Mucosa of stomach (tissue), 1 donor: ENCODE results near the gene CD200R1L.

Experiments
- H3K27me3 ChIP-seq: one replicate; pipeline ENCODE4 v1.7.0; 2013; ENCODE audit warnings: mild to moderate bottlenecking, low read length; ENCODE audit not compliant: control insufficient read depth, insufficient read depth
- H3K36me3 ChIP-seq: one replicate; pipeline ENCODE4 v1.7.0; 2013; ENCODE audit warnings: low read length; ENCODE audit not compliant: control insufficient read depth, insufficient read depth
- H3K4me1 ChIP-seq: one replicate; pipeline ENCODE4 v1.7.0; 2013; ENCODE audit warnings: mild to moderate bottlenecking, low read length; ENCODE audit not compliant: control insufficient read depth, insufficient read depth
- H3K4me3 ChIP-seq: one replicate; pipeline ENCODE4 v1.7.0; 2013; ENCODE audit warnings: low read length
- H3K9ac ChIP-seq: one replicate; pipeline ENCODE4 v1.7.0; 2013; ENCODE audit warnings: mild to moderate bottlenecking, low read length, moderate library complexity
- H3K9me3 ChIP-seq: one replicate; pipeline ENCODE4 v1.7.0; 2013; ENCODE audit warnings: mild to moderate bottlenecking, low read length, moderate library complexity; ENCODE audit not compliant: control insufficient read depth
- donor health status: Pancreatic carcinoma.

The CD200R1L gene

GRCh38 chr3:112770951-112771350, 75.7 kb downstream of the CD200R1L start:
- Histone ChIP-seq H3K36me3 (no peaks in the 10 kb centered on the region), H3K27me3 (no peaks in the 10 kb centered on the region), H3K9me3 (no peaks in the 10 kb centered on the region), H3K4me3 (no peak overlapping the region), H3K9ac (no peak overlapping the region), H3K4me1 (peaks cover 56% of the 10 kb centered on the region)

DNA sequence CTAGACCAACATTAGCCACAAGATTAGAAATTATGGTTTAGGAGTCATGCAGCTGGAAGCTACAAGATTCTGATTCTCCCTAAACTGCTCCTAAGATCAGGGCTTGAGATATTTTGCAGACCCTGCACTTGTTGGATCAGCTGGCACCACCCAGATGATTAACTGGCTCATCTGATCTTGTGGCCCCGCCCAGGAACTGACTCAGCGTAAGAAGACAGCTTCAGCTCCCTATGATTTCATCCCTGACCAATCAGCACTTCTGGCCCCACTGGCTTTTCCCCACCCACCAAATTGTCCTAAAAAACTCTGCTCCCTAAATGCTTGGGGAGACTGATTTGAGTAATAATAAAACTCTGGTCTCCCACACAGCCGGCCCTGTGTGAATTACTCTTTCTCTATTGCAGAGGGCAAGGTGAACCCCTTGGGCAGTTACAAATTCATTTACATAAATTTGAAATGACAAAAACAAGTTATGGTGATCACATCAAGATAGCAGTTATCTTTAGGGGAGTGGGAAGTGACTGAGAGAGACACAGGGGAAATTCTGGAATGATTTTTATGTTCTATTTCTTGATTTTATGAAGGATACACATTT, 76.5 kb downstream of the CD200R1L start:
- peaks cover 57% of the 10 kb centered on the region for H3K4me1 ChIP-seq
- no peak overlapping the region for H3K9ac ChIP-seq

GRCh38 chr3:112769286-112769978, 77.2 kb downstream of the CD200R1L start:
- no peaks in the 10 kb centered on the region for H3K9me3 ChIP-seq
- no peaks in the 10 kb centered on the region for H3K36me3 ChIP-seq
- no peak overlapping the region for H3K4me3 ChIP-seq
- no peak overlapping the region for H3K9ac ChIP-seq
- H3K27me3 ChIP-seq = no peaks in the 10 kb centered on the region
- H3K4me1 ChIP-seq = peaks cover 50% of the 10 kb centered on the region

More for the DNA sequence above, 76.5 kb downstream of the CD200R1L start:
- Histone ChIP-seq H3K27me3 (no peaks in the 10 kb centered on the region), H3K9me3 (no peaks in the 10 kb centered on the region), H3K4me3 (no peak overlapping the region), H3K36me3 (no peaks in the 10 kb centered on the region)

DNA sequence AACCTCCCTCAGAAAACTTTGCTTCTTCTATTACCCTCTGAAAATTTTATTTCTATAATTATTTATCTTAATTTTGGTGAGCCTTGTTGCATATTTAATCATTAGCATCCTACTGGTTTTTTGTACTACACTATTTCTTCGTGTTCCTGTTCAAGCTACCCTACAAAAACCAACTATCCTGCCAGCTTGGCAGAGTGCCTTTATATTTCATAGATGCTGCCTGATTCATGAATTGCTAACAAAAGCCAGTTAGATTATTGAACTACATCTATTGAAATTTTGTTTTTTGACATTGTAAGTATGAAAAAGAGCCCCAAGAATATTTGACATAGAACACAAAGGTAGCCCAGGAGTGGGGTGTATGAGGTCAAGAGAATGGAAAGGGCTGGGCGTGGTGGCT, 78.9 kb downstream of the CD200R1L start:
- no peak overlapping the region for H3K9ac ChIP-seq
- no peak overlapping the region for H3K4me3 ChIP-seq
- no peaks in the 10 kb centered on the region for H3K36me3 ChIP-seq
- H3K27me3 ChIP-seq = no peaks in the 10 kb centered on the region
- H3K4me1 ChIP-seq = peaks cover 42% of the 10 kb centered on the region
- no peaks in the 10 kb centered on the region for H3K9me3 ChIP-seq

DNA sequence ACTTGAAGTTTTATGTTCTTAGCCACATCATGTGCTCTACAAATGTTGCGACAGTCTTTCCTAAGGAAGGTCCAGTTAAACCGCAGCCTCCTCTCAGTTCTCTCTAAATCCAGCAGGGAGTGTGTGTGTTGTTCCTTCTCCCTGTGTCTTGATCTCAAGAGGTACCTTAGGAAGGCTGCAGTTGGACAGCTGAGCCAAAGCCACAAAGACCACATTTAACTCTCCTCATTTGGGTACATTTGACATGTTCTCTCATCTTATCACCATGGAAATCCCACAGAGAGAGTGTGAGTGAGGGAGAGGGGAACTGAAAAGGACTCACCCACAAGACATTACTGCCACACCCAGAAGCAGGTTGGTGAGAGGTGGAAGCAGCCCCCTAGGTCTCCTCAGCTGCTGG, 79.5 kb downstream of the CD200R1L start:
- no peaks in the 10 kb centered on the region for H3K36me3 ChIP-seq
- no peak overlapping the region for H3K9ac ChIP-seq
- no peak overlapping the region for H3K4me3 ChIP-seq
- no peaks in the 10 kb centered on the region for H3K27me3 ChIP-seq
- no peaks in the 10 kb centered on the region for H3K9me3 ChIP-seq
- H3K4me1 ChIP-seq = peaks cover 36% of the 10 kb centered on the region
